SK-N-SH treated with all-trans-retinoic acid at 6 μM for 48 hours (cell line): Measurements from ENCODE around the gene SCUBE2.

Experiments
- ATAC-seq: fragments of 200-7000 bp; cut with Tn5 transposase; 3 replicates; pipeline ENCODE4 v1.9.1; 2020; ENCODE audit warnings: mild to moderate bottlenecking, moderate library complexity
- BACH2 ChIP-seq: fragments of 250-450 bp; sonication (Bioruptor Pico); IDR thresholded peaks from 2 replicates; pipeline ENCODE4 v1.9.0; 2021; ENCODE audit warnings: mild to moderate bottlenecking, borderline replicate concordance
- CREB5 ChIP-seq: fragments of 250-450 bp; sonication (Bioruptor Pico); IDR thresholded peaks from 2 replicates; pipeline ENCODE4 v1.5.1; 2020; ENCODE audit warnings: low read depth, mild to moderate bottlenecking, moderate library complexity
- CSDC2 ChIP-seq: fragments of 250-450 bp; sonication (Bioruptor Pico); IDR thresholded peaks from 2 replicates; pipeline ENCODE4 v1.5.0; 2020; ENCODE audit warnings: mild to moderate bottlenecking, moderate library complexity
- ESRRG ChIP-seq: fragments of 250-450 bp; sonication (Bioruptor Pico); IDR thresholded peaks from 2 replicates; pipeline ENCODE4 v1.6.1; 2021; ENCODE audit warnings: mild to moderate bottlenecking
- ISL1 ChIP-seq: fragments of 250-450 bp; sonication (Bioruptor Pico); IDR thresholded peaks from 2 replicates; pipeline ENCODE4 v2.1.2; 2022; ENCODE audit warnings: mild to moderate bottlenecking, moderate library complexity
- OSR1 ChIP-seq: fragments of 250-450 bp; sonication (Bioruptor Pico); IDR thresholded peaks from 2 replicates; pipeline ENCODE4 v1.8.0; 2022; ENCODE audit warnings: moderate library complexity, mild to moderate bottlenecking, inconsistent platforms
- RARB ChIP-seq: fragments of 250-450 bp; sonication (Bioruptor Pico); IDR thresholded peaks from 2 replicates; pipeline ENCODE4 v1.8.0; 2021; ENCODE audit warnings: mild to moderate bottlenecking, moderate library complexity
- SNAI2 ChIP-seq: fragments of 250-450 bp; sonication (Bioruptor Pico); IDR thresholded peaks from 2 replicates; pipeline ENCODE4 v1.5.0; 2020; ENCODE audit warnings: mild to moderate bottlenecking, moderate library complexity
- TOX ChIP-seq: fragments of 250-450 bp; sonication (Bioruptor Pico); IDR thresholded peaks from 2 replicates; pipeline ENCODE4 v1.8.0; 2021; ENCODE audit warnings: mild to moderate bottlenecking, moderate library complexity, borderline replicate concordance
- TSHZ2 ChIP-seq: fragments of 250-450 bp; sonication (Bioruptor Pico); IDR thresholded peaks from 2 replicates; pipeline ENCODE4 v1.5.0; 2020; ENCODE audit warnings: mild to moderate bottlenecking, moderate library complexity
- ZC3H10 ChIP-seq: fragments of 250-450 bp; sonication (Bioruptor Pico); IDR thresholded peaks from 2 replicates; pipeline ENCODE4 v1.5.1; 2021; ENCODE audit warnings: mild to moderate bottlenecking, moderate library complexity
- ZFP3 ChIP-seq: fragments of 250-450 bp; sonication (Bioruptor Pico); IDR thresholded peaks from 2 replicates; pipeline ENCODE4 v1.5.0; 2020; ENCODE audit warnings: mild to moderate bottlenecking, moderate library complexity
- ZFP30 ChIP-seq: fragments of 450-650 bp; formaldehyde crosslinking; IDR thresholded peaks from 2 replicates; pipeline ENCODE4 v1.5.0; 2022; ENCODE audit warnings: mild to moderate bottlenecking, moderate library complexity
- ZNF70 ChIP-seq: fragments of 450-650 bp; formaldehyde crosslinking; IDR thresholded peaks from 2 replicates; pipeline ENCODE4 v1.5.0; 2020; ENCODE audit warnings: mild to moderate bottlenecking, moderate library complexity
- TF ChIP-seq, protein P1 (sequence below): fragments of 250-450 bp; sonication (Bioruptor Pico); IDR thresholded peaks from 2 replicates; pipeline ENCODE4 v1.5.1; 2021; ENCODE audit warnings: mild to moderate bottlenecking, moderate library complexity
- TF ChIP-seq, protein P2 (sequence below): fragments of 250-450 bp; sonication (Bioruptor Pico); IDR thresholded peaks from 2 replicates; pipeline ENCODE4 v1.8.0; 2021; ENCODE audit warnings: low read depth, mild to moderate bottlenecking, moderate library complexity, borderline replicate concordance

SCUBE2 gene

DNA sequence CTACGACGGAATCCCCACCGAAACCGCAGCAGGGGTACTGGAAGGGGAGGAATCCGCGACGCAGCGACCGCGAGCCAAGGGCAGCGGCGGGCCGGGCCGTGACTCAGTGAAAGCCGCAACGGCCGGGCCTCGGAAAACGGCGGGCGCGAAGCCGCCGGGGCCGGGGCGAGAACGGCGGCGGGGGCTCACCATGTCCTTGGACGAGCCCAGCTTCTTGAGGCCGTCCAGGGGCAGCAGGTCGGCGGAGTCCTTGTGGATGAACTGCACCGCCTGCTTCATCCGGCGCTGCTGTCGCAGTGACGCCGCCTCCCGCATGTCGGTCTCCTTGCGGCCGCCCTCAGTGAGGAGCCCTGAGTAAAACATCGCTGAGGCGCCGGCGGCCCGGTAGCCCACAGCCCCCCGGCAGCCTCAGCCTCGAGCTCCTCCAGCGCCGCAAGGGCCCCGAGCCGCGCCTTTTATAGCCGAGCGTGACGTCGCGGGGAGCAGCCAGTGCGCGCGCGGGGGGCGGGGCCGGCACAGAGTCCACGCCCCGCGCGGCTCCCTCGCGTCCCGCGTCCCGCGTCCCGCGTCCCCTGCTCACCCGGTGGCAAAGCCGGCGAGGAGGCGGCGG, 87.7 kb downstream of the SCUBE2 start, which contains the start of gene NRIP3:
Gene NRIP3, minus strand, starts transcription at position 429 of the 610 bp plus-strand sequence. Its CDS starts 66 bp downstream, at position 363.
- TF ChIP-seq ZFP3 (CRISPR knock-in tag) (peak; percentile 77; the same call in 1 of the 2 replicates), CREB5 (CRISPR knock-in tag) (no peak)
- peak; percentile 87 for ATAC-seq

DNA sequence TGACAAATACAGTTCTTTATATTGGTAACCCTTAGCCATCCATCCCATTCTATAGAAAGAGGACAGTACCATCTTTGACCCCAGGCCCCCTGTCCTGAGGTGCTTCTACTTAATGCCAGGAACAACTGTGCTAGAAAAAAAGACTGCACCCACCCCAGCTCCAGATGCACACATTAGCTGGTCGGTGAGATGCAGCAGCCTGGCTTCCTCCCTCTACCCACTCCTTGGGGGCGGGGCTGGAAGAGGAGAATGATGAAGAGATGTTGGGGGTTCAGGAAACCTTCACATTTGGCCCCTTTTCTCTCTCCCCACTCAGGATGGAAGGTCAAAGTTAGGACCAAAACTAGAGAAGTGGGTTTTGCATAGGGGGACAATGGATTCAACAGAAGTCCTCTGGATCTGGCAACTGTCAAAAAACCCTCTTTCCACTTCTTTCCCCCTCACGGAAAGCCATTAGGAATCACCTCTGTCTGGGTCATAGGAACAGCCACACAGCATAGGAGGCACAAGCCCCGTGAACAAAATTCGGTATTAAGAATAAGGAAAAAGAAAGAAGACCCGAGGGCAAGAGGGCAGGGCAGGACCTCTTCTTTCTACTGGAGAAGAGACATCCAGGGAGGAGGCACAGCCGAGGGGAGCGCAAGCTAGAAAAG, 88.4 kb downstream of the SCUBE2 start:
- ATAC-seq, result no peak
- TF ChIP-seq TOX (CRISPR knock-in tag) (no peak), ESRRG (CRISPR knock-in tag) (no peak), OSR1 (CRISPR knock-in tag) (no peak), ZNF70 (CRISPR knock-in tag) (no peak), SNAI2 (CRISPR knock-in tag) (no peak), ZFP30 (CRISPR knock-in tag) (no peak)
- TF ChIP-seq, protein P1, sequence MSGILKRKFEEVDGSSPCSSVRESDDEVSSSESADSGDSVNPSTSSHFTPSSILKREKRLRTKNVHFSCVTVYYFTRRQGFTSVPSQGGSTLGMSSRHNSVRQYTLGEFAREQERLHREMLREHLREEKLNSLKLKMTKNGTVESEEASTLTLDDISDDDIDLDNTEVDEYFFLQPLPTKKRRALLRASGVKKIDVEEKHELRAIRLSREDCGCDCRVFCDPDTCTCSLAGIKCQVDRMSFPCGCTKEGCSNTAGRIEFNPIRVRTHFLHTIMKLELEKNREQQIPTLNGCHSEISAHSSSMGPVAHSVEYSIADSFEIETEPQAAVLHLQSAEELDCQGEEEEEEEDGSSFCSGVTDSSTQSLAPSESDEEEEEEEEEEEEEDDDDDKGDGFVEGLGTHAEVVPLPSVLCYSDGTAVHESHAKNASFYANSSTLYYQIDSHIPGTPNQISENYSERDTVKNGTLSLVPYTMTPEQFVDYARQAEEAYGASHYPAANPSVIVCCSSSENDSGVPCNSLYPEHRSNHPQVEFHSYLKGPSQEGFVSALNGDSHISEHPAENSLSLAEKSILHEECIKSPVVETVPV (CRISPR knock-in tag), result no peak

DNA sequence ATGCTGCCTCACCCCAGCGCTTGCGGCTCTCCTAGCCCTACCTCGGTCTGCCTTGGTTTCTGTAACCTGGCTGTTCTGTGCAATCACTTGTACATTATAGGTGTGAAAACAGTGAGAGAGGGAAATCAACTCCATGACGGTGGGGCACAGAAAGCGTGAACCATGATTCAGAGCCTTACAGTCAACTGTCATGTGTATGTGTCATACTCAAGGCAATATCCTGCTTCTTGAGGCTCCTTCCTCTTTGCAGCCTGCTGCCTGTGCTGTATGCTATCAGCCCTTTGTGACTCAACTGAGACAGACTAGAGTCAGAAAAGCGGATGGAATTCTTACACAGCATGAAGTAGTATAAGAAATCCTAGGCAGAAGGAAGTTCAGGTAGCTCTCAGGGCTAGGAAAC, 89.7 kb downstream of the SCUBE2 start:
- ATAC-seq, result peak; percentile 55
- TF ChIP-seq ISL1 (CRISPR knock-in tag), result no peak
- no peak for TF ChIP-seq ESRRG (CRISPR knock-in tag)
- TF ChIP-seq SNAI2 (CRISPR knock-in tag), result no peak
- TF ChIP-seq CSDC2 (CRISPR knock-in tag), result no peak
- no peak for TF ChIP-seq CREB5 (CRISPR knock-in tag)
- TF ChIP-seq, protein P2, sequence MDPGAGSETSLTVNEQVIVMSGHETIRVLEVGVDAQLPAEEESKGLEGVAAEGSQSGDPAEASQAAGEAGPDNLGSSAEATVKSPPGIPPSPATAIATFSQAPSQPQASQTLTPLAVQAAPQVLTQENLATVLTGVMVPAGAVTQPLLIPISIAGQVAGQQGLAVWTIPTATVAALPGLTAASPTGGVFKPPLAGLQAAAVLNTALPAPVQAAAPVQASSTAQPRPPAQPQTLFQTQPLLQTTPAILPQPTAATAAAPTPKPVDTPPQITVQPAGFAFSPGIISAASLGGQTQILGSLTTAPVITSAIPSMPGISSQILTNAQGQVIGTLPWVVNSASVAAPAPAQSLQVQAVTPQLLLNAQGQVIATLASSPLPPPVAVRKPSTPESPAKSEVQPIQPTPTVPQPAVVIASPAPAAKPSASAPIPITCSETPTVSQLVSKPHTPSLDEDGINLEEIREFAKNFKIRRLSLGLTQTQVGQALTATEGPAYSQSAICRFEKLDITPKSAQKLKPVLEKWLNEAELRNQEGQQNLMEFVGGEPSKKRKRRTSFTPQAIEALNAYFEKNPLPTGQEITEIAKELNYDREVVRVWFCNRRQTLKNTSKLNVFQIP (CRISPR knock-in tag), result no peak
- TF ChIP-seq ZFP30 (CRISPR knock-in tag), result no peak
- TF ChIP-seq OSR1 (CRISPR knock-in tag), result no peak
- TF ChIP-seq RARB (CRISPR knock-in tag), result no peak
- TF ChIP-seq BACH2 (CRISPR knock-in tag), result no peak
- TF ChIP-seq, protein P1 (CRISPR knock-in tag), result no peak
- no peak for TF ChIP-seq TSHZ2 (CRISPR knock-in tag)
- TF ChIP-seq ZC3H10 (CRISPR knock-in tag), result no peak
- TF ChIP-seq, all 23 proteins: peak for 0
